HG02642 (cell line): ENCODE measurements around the gene ZNF594.
A peak's percentile ranks its signal among the peaks of the same experiment; 100 is the strongest.
"Not testable (repeated sequence)": the region's sequence is repeated elsewhere in the genome, so short reads cannot be mapped to it uniquely, and the experiment has no call there.

Source experiments
- ATAC-seq: cut with Tn5 transposase; IDR thresholded peaks from one replicate; pipeline ENCODE4 v1.9.1; 2021; ENCODE audit warnings: mild to moderate bottlenecking; ENCODE audit not compliant: unreplicated experiment, poor library complexity

The ZNF594 gene

DNA sequence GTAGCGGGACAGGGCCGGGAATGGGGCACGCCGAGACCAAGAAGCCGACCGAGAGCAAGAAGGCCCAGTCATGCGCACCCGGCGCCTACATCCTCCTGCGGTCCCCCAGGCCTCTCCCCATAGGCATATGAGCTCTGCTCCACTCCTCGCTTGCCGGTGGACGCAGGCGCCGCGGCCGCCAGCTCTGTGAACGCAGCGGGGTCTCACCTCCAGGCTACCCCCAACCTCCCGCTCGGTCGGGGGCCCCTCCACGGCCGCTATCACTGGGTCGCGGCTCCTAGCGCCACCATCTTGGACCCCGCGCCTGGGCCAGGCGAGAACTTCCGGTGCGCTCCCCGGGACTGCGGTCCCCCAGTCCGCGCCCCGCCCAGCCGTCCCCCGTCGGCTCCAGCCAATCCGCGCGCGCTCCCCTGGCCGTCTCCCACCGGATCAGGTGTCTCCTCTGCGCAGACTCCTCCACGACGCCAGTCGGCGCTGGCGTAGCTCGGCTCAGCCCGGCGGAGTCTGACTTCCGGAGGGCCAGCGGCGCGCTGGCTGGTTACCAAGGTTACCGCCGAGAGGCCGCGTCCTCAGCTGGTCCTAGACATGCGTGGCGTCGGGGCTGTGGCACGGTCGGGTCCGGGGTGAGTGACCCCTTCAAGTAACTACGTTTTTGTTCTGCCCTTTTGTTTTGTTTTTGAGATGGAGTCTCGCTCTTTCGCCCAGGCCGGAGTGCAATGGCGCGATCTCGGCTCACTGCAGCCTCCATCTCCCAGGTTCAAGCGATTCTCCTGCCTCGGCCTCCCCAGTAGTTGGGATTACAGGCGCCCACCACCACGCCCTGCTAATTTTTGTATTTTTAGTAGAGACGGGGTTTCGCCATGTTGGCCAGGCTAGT, at the start of gene ZNF594:
Gene ZNF594 (minus strand): TSS at position 328 of the 877 bp plus-strand sequence. CDS start 7,612 bp downstream, outside the sequence.
- ATAC-seq, result peak; percentile 96

DNA sequence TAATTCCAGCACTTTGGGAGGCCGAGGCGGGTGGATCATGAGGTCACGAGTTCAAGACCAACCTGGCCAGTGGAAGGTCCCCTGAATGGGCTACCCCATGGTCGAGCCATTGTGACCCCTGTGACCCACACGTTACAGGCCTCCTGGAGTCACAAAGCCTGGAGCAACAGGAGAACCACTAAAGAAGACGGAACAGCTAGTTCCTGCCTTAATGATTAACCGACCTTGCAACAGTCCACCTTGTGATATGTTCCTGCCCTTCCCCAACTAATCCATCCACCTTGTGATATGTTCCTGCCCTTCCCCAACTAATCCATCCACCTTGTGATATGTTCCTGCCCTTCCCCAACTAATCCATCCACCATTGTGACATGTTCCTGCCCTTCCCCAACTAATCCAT, 48.1 kb upstream of the ZNF594 start:
- ATAC-seq, result not testable (repeated sequence)

DNA sequence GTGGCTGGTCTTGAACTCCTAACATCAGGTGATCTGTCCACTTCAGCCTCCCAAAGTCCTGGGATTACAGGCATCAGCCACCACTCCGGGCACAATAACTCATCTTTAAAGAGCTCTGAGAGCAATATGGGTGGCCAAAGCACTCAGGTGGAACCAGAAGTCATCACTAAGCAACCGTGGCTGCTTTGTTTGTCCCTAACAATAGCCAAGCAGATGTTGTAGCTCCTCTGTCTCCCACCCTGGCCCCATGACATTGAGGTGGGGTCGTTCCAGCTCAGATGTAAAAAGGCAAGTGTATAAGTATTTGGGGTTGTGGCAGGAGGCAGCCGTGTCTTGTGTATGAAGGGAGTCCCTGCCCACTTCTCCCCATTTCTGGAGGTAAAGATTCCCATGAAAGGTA, 46.7 kb upstream of the ZNF594 start:
- no peak for ATAC-seq

DNA sequence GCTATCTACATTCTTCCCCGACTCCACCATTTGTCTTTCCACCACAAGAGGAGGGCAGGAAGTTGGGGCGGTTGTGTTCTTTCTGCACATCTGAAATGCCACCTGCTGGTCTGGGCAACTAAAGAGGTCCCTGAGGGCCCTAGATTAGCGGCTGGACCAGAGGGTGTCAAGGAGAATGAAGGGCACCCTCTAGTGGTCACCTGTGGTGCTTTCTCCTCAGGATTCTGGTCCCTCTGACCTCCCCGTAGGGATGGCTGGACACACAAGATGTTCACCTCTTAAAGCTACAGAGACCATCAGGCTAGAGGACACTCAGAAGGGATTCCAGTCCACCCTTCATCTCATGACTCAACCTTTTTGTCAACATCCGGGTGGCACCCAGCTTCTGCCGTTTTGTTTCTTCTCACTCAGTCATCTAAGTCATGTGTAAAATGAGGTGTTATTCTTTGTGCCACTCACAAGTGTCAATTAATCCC, 45.9 kb upstream of the ZNF594 start:
- peak; percentile 46 for ATAC-seq

DNA sequence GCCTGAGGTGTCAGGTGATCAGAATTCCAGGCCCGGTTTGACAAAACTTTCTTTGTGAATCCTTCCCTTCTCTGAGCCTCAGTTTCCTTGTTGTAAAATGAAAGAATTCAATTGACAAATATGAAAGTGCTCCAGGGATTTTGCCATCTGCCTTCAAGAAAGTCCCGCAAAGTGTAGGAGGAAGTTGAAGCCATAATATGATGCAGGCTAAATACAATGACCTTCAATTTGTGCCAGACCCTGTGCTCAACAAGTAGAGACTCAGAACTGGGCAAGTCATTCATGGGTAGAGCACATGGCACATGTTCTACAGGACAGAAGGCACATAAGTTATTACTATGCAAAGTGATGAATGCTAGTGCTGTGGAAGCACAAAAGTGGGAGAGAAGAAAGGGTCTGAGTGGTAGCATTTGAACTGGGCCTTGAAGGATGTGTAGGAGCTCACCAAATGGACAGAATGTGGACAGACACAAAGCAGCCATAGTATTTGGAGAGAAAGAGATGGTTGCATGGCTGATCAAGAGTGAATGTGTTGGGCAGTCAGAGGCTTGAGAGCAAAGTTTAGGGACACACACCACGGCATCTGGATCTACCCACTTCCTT, 45.4 kb upstream of the ZNF594 start:
- ATAC-seq, result no peak

DNA sequence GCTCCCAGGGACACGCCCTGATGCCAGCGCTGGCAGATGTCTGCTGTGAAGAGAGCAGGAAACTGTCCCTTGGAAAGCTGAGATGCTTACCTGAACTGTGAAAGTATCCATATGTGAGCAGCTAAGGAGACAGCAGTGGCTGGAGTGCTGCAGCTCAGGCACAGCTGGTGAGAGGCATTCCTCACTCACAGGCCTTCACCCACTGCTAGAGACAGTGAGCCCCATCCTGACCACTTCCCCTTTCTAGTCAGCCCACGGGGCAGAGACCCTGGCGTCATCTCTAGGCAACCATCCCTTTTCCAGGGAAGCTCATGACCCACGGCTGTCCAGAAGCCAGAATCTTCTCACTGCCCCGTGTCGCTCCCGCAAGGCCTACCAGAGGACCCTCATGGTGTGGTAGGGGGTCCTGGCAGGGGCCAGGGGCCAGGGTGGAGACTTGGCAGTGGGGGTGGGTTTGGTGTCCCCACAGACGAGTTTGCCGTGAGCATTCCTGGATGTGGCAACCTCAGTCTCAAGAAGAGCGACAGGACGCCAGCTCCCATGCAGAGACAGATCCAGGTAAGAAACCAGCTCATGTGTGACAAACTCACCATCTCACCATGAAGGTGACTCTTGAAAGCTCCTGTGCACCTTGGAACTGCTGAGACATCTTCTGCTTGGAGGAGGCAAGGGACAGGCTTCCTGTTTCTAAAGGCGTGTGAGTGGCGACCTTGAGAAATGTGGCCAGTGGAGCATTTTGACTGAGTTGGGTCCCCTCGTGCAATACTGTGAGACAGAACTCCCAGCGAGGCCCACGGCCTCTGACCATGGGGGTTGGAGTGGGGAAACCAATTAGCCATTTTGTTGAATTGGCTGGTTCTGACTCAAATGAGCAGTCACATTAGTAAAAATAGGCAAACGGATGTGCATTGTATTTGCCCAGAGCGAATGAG, 43.2 kb upstream of the ZNF594 start, which contains the start of gene SCIMP:
Gene SCIMP (minus strand): TSS at position 216 of the 932 bp plus-strand sequence. CDS start 105 bp downstream, at position 111.
- ATAC-seq, result peak; percentile 64

DNA sequence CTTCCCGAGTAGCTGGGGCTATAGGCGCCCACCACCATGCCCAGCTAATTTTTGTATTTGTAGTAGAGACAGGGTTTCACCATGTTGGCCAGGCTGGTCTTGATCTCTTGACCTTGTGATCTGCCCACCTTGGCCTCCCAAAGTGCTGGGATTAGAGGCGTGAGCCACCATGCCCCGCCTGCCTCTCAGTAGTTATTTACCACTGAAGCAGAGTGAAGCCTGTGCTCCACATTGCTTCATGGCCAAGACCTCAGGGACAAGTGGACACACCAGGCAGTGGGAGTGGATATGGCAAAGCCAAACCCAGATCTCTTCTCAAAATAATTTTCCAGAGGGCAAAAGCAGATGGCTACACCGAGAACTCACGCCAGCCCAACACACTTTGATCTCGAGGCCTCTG, 41.8 kb upstream of the ZNF594 start:
- not testable (repeated sequence) for ATAC-seq

DNA sequence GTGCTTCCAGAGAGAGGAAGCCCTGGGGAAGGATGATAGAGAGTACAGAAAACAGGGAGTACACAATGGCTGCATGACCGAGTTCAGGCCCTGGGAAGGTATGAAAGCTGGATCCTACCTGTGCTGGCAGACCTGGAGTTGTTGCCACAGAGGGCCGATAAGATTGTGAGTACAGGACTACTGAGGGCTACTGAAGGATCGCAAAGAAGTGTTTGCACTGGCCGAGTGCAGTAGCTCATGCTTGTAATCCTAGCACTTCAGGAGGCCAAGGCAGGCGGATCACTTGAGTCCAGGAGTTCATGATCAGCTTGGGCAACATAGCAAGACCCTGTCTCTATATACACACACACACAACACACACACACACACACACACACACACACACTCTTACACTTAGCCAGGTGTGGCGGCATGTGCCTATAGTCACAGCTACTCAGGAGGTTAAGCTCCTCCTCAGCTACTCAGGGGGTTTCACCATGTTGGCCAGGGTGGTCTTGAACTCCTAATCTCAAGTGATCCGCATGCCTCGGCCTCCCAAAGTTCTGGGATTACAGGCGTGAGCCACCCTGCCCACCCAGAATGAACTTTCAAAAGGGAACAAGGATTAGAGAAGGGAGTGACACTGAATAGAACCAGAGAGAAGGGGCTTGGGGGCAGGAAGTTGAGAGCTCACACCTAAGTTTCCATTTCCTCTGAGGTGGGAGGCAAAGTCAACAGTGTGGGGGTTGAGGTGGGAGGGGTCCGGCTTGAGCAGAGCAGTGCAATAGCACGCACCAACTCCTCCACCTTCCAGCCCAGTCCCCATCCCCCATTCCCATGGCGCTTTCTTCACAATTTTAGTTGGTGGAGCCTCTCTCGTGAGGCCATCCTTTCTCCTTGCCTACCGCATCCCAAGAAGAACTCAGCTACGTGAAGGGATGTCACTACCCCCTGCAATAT, 35.5 kb upstream of the ZNF594 start:
- ATAC-seq, result peak; percentile 9

DNA sequence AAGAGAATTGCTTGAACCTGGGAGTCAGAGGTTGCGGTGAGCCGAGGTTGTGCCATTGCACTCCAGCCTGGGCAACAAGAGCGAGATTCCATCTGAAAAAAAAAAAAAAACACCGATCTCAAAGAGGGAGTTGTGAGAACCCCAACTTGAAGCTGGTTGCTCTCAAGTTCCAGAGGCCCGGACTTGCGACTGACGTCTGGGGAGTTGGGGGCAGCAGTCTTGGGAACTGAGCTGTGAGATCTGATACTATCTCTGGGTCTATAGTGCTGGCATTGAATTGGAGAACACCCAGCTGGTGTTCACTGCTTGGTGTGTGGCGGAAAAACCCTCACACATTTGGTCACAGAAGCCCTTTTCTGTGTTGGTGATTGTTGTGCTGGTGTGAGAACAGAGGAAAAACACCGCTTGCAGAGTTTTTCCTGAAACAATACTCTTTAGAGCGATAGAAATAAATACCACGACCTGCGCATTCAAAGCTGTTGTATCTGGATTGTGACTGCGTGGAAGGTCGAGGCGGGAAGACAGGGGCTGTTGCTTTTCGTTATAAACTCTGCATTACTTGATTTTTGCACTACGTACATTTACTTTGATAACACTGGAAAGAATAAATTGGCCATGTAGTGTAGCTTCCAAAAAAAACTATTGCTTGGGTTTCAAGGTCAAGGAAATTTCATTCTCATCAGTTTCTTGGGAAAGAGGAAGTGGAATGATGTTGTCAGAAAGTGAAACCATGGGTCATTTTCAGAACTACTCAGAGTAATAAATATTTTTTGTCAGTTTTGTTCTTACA, 34.2 kb upstream of the ZNF594 start:
- peak; percentile 39 for ATAC-seq

DNA sequence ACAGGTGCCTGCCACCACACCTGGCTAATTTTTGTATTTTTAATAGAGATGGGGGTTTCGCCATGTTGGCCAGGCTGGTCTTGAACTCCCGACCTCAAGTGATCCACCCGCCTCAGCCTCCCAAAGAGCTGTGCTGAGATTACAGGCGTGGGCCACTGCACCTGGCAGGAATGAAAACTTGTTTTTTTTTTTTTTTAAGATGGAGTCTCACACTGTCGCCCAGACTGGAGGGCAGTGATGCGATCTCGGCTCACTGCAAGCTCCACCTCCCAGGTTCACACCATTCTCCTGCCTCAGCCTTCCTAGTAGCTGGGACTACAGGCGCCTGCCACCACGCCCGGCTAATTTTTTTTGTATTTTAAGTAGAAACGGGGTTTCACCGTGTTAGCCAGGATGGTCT, 30.2 kb upstream of the ZNF594 start:
- ATAC-seq, result not testable (repeated sequence)

DNA sequence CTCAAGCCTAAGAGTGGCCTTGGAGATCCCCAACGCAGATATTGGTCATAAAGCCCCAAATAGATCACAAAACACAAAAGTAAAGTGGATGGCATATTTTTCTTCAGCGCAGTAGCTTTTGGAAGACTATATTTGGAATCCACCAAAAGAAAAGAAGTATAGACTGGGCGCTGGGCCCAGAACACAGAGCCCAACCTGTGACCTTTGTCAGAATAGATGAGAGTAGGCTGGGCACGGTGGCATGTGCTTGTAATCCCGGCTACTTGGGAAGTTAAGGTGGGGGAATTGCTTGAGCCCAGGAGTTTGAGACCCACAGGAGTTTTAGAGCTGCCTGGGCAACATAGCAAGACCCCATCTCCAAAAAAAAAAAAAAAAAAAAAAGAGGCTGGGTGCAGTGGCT, 28.4 kb upstream of the ZNF594 start:
- no peak for ATAC-seq

DNA sequence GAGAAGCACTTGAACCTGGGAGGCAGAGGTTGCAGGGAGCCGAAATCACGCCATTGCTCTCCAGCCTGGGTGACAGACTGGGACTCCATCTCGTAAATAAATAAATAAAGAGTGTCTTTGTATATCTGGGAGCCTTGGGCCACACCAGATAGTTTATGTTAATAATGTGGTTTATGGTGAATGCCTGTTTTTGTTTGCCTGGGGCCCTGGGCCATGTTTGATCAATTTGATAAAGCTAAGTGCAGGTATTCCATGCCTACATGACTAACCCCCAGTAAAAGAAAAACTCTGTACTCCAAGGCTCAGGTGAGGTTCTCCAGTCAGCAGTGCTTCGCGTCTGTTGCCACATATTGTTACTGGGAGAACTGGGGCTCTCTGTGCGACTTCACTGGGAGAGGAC, 27.9 kb upstream of the ZNF594 start:
- no peak for ATAC-seq

DNA sequence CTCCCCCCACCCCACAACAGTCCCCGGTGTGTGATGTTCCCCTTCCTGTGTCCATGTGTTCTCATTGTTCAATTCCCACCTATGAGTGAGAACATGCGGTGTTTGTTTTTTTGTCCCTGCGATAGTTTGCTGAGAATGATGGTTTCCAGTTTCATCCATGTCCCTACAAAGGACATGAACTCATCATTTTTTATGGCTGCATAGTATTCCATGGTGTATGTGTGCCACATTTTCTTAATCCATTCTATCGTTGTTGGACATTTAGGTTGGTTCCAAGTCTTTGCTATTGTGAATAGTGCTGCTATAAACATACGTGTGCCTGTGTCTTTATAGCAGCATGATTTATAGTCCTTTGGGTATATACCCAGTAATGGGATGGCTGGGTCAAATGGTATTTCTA, 25.9 kb upstream of the ZNF594 start:
- not testable (repeated sequence) for ATAC-seq

DNA sequence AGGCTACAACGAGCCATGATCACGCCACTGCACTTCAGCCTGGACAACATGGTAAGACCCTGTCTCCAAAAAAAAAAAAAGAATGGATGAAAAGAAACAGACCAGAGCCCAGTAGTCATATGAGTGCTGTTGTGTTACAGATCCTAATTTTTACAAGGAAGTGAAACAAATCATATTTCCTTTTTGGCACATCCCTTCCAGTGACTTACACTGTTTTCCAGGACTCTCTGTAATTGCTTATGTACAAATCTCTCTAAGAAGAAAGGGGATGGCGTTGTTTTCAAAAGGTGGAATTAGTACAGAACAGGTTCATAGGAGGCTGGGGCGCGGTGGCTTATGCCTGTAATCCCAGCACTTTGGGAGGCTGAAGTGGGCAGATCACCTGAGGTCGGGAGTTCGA, 19.8 kb upstream of the ZNF594 start:
- no peak for ATAC-seq

DNA sequence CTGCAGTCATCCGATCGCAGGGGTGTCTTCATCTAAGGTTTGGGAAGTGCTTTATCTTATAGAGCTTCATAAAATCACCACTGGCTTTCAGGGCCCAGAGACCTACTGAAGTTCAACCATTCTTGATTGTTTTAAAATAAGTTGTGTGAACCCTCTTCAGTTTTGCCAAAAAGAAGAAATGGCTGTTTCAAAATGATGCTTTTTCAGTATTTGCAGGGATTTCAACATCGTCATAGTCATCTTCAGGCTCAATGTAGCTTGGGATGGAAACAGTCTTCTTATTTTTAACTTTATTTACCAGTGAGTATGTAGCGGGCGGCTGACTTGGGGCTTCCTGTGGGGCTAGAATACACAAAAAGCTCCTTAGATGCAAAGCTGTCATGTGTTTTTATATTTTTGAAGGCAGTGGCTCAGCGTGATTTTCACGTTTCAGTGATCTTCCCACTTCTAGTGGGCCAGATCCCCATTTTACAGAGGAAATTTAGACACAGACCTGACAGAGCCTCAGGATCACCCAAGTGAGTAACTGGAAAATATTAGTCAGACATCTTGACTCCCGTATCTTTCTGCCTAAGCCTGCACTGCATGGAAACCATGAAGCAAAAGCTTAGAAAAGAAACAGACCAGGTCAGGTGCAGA, 19.1 kb upstream of the ZNF594 start:
- ATAC-seq, result peak; percentile 41

DNA sequence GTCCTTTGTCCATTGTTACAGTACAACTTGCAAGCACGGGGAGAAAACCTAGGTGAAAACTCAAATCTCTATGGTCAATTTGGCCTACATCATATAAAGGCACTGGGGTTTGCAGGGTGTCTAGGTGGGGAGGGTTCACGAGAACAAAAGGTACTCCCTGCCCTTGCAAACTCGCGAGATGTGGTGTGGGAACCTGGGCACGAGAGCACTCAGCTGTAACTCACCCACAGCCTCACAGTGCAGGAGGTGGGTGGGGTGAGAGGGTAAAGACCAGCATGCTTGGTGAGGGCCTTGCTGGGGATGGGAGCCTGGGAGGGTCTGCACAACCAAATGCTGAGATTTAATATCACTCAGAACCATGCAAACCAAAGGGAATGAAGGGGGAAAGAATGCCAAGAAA, 18.4 kb upstream of the ZNF594 start:
- ATAC-seq, result peak; percentile 23

DNA sequence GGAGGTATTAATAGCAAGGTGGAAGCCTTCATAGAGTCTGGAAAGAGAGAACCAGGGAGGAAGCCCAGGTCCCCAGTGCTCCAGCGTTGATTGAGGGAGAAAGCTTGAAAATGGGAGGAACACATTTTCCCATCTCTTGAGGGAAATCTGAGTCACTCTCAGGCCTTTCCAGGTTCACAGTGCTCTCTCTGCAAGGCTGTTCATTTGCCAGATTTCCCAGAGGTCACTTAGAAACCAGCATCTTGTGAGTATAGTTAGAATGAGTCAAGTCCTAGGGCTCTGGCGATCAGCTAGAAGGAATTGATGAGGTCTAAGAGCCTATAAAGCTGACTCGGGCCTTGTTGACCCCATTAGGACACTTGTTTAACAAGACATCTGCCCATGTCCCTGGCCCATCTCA, 17.7 kb upstream of the ZNF594 start:
- ATAC-seq, result no peak

DNA sequence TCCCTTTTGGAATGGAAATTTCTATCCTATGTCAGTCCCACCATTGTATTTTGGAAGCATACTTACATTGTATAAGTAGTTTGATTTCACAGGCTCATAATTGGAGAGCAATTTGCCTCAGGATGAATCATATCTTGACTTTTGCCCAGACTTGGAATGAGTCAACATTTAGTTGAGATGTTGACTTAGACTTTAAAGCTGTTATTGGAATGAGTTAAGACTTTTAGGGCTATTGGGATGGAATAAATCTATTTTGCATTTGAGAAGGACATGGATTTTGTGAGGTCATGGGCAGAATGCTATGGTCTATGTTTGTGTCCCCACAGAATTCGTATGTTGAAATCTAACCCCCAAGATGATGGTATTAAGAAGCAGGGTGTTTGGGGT, 12.2 kb upstream of the ZNF594 start:
- ATAC-seq, result no peak
